Measurements from ENCODE around the gene TMEM255B. TPM values are rescaled to one million over a fixed set of nuclear protein-coding genes. Genes with fewer than 3 reads are reported as not detected.
"Not testable (repeated sequence)": the region's sequence is repeated elsewhere in the genome, so short reads cannot be mapped to it uniquely, and the experiment has no call there.

TMEM255B gene
- total and polyA plus RNA-seq, 5 donors from 2014 or later, result 0.02 to 1.3 (median 0.11) TPM; not detected in 1

GRCh38 chr13:113789931-113790330 lies 30.9 kb downstream of the TMEM255B start:
- not testable (repeated sequence) for H3K27ac Mint-ChIP-seq; DNase-seq; ATAC-seq (ENCODE audit: low read depth in 2 of 2); H3K9me3 Mint-ChIP-seq; H3K9me3 ChIP-seq (ENCODE audit: control insufficient read depth in 2 of 2, low read length in 2 of 2); H3K4me3 Mint-ChIP-seq; H3K36me3 Mint-ChIP-seq; H3K4me1 ChIP-seq (ENCODE audit: control insufficient read depth, insufficient read depth, low read length, poor library complexity, severe bottlenecking); H3K36me3 ChIP-seq (ENCODE audit: control insufficient read depth, insufficient read depth, low read length); H3K27me3 ChIP-seq (ENCODE audit: control insufficient read depth, insufficient read depth, low read length); H3K27ac ChIP-seq (ENCODE audit: insufficient read depth, low read length, poor library complexity, severe bottlenecking); H3K4me1 Mint-ChIP-seq; H3K4me3 ChIP-seq (ENCODE audit: low read depth, low read length)
- H3K27me3 Mint-ChIP-seq, result peaks cover 13% of the 10 kb centered on the region

- Histone ChIP-seq H3K36me3 (ENCODE audit: control insufficient read depth, insufficient read depth, low read length) (no peaks in the 10 kb centered on the region), H3K4me3 (ENCODE audit: low read depth, low read length) (no peak overlapping the region), H3K4me1 (ENCODE audit: control insufficient read depth, insufficient read depth, low read length, poor library complexity, severe bottlenecking) (no peaks in the 10 kb centered on the region), H3K27me3 (ENCODE audit: control insufficient read depth, insufficient read depth, low read length) (no peaks in the 10 kb centered on the region), H3K9me3 (ENCODE audit: control insufficient read depth in 2 of 2, low read length in 2 of 2) (no peaks in the 10 kb centered on the region), H3K27ac (ENCODE audit: insufficient read depth, low read length, poor library complexity, severe bottlenecking) (no peak overlapping the region)
- DNase-seq (no peak), ATAC-seq (ENCODE audit: low read depth in 2 of 2) (no peak)
- no peak overlapping the region for H3K27ac Mint-ChIP-seq
- H3K36me3 Mint-ChIP-seq, result no peaks in the 10 kb centered on the region
- H3K9me3 Mint-ChIP-seq, result peaks cover 0 to 2% (median 0%) of the 10 kb centered on the region in 7 donors
- H3K27me3 Mint-ChIP-seq, result peaks cover 10% of the 10 kb centered on the region
- no peaks in the 10 kb centered on the region for H3K4me1 Mint-ChIP-seq
- H3K4me3 Mint-ChIP-seq, result no peak overlapping the region
These were observed 32.2 kb downstream of the TMEM255B start for GRCh38 chr13:113791226-113791625.

GRCh38 chr13:113791761-113792160 lies 32.7 kb downstream of the TMEM255B start:
- no peak overlapping the region for H3K4me3 ChIP-seq (ENCODE audit: low read depth, low read length)
- H3K27me3 Mint-ChIP-seq, result peaks cover 10% of the 10 kb centered on the region
- no peak overlapping the region for H3K27ac ChIP-seq (ENCODE audit: insufficient read depth, low read length, poor library complexity, severe bottlenecking)
- DNase-seq (no peak), ATAC-seq (ENCODE audit: low read depth in 2 of 2) (no peak)
- no peaks in the 10 kb centered on the region for H3K4me1 Mint-ChIP-seq
- no peaks in the 10 kb centered on the region for H3K36me3 Mint-ChIP-seq
- H3K9me3 Mint-ChIP-seq, result peaks cover 0 to 2% (median 0%) of the 10 kb centered on the region in 7 donors
- H3K27ac Mint-ChIP-seq, result no peak overlapping the region
- H3K4me1 ChIP-seq (ENCODE audit: control insufficient read depth, insufficient read depth, low read length, poor library complexity, severe bottlenecking), result no peaks in the 10 kb centered on the region
- H3K4me3 Mint-ChIP-seq, result no peak overlapping the region
- no peaks in the 10 kb centered on the region for H3K9me3 ChIP-seq (ENCODE audit: control insufficient read depth in 2 of 2, low read length in 2 of 2)
- no peaks in the 10 kb centered on the region for H3K36me3 ChIP-seq (ENCODE audit: control insufficient read depth, insufficient read depth, low read length)
- no peaks in the 10 kb centered on the region for H3K27me3 ChIP-seq (ENCODE audit: control insufficient read depth, insufficient read depth, low read length)

GRCh38 chr13:113792236-113792770 lies 33.3 kb downstream of the TMEM255B start:
- no peaks in the 10 kb centered on the region for H3K9me3 ChIP-seq (ENCODE audit: control insufficient read depth in 2 of 2, low read length in 2 of 2)
- H3K4me1 Mint-ChIP-seq, result no peaks in the 10 kb centered on the region
- DNase-seq (no peak), ATAC-seq (ENCODE audit: low read depth in 2 of 2) (no peak)
- H3K36me3 ChIP-seq (ENCODE audit: control insufficient read depth, insufficient read depth, low read length), result no peaks in the 10 kb centered on the region
- H3K9me3 Mint-ChIP-seq, result peaks cover 0 to 2% (median 0%) of the 10 kb centered on the region in 7 donors
- no peak overlapping the region for H3K4me3 ChIP-seq (ENCODE audit: low read depth, low read length)
- no peak overlapping the region for H3K4me3 Mint-ChIP-seq
- no peaks in the 10 kb centered on the region for H3K36me3 Mint-ChIP-seq
- no peaks in the 10 kb centered on the region for H3K27me3 ChIP-seq (ENCODE audit: control insufficient read depth, insufficient read depth, low read length)
- no peak overlapping the region for H3K27ac Mint-ChIP-seq
- H3K27ac ChIP-seq (ENCODE audit: insufficient read depth, low read length, poor library complexity, severe bottlenecking), result no peak overlapping the region
- H3K27me3 Mint-ChIP-seq, result peaks cover 10% of the 10 kb centered on the region
- no peaks in the 10 kb centered on the region for H3K4me1 ChIP-seq (ENCODE audit: control insufficient read depth, insufficient read depth, low read length, poor library complexity, severe bottlenecking)

- ATAC-seq (ENCODE audit: low read depth in 2 of 2) (no peak), DNase-seq (no peak)
- Histone ChIP-seq H3K27me3 (ENCODE audit: control insufficient read depth, insufficient read depth, low read length) (no peaks in the 10 kb centered on the region), H3K4me3 (ENCODE audit: low read depth, low read length) (no peak overlapping the region), H3K36me3 (ENCODE audit: control insufficient read depth, insufficient read depth, low read length) (no peaks in the 10 kb centered on the region), H3K27ac (ENCODE audit: insufficient read depth, low read length, poor library complexity, severe bottlenecking) (no peak overlapping the region), H3K9me3 (ENCODE audit: control insufficient read depth in 2 of 2, low read length in 2 of 2) (no peaks in the 10 kb centered on the region), H3K4me1 (ENCODE audit: control insufficient read depth, insufficient read depth, low read length, poor library complexity, severe bottlenecking) (no peaks in the 10 kb centered on the region)
- no peaks in the 10 kb centered on the region for H3K4me1 Mint-ChIP-seq
- peaks cover 0 to 2% (median 0%) of the 10 kb centered on the region in 7 donors for H3K9me3 Mint-ChIP-seq
- no peak overlapping the region for H3K4me3 Mint-ChIP-seq
- H3K27ac Mint-ChIP-seq, result no peak overlapping the region
- H3K36me3 Mint-ChIP-seq, result no peaks in the 10 kb centered on the region
- peaks cover 10% of the 10 kb centered on the region for H3K27me3 Mint-ChIP-seq
These were observed 34.1 kb downstream of the TMEM255B start for GRCh38 chr13:113792886-113793717.

GRCh38 chr13:113793718-113794085 lies 34.7 kb downstream of the TMEM255B start:
- no peaks in the 10 kb centered on the region for H3K36me3 Mint-ChIP-seq
- ATAC-seq (ENCODE audit: low read depth in 2 of 2) (no peak), DNase-seq (no peak)
- H3K27me3 Mint-ChIP-seq, result peaks cover 10% of the 10 kb centered on the region
- no peak overlapping the region for H3K27ac Mint-ChIP-seq
- H3K4me1 ChIP-seq (ENCODE audit: control insufficient read depth, insufficient read depth, low read length, poor library complexity, severe bottlenecking), result no peaks in the 10 kb centered on the region
- no peak overlapping the region for H3K4me3 ChIP-seq (ENCODE audit: low read depth, low read length)
- H3K9me3 Mint-ChIP-seq, result peaks cover 0 to 2% (median 0%) of the 10 kb centered on the region in 7 donors
- no peaks in the 10 kb centered on the region for H3K27me3 ChIP-seq (ENCODE audit: control insufficient read depth, insufficient read depth, low read length)
- no peaks in the 10 kb centered on the region for H3K4me1 Mint-ChIP-seq
- H3K9me3 ChIP-seq (ENCODE audit: control insufficient read depth in 2 of 2, low read length in 2 of 2), result no peaks in the 10 kb centered on the region
- no peak overlapping the region for H3K4me3 Mint-ChIP-seq
- no peak overlapping the region for H3K27ac ChIP-seq (ENCODE audit: insufficient read depth, low read length, poor library complexity, severe bottlenecking)
- H3K36me3 ChIP-seq (ENCODE audit: control insufficient read depth, insufficient read depth, low read length), result no peaks in the 10 kb centered on the region

- no peak for ATAC-seq (ENCODE audit: low read depth in 2 of 2)
- DNase-seq, result no peak
- no peak overlapping the region for H3K27ac Mint-ChIP-seq
These were observed 35.1 kb downstream of the TMEM255B start for GRCh38 chr13:113794086-113794485.

GRCh38 chr13:113794764-113795173 lies 35.7 kb downstream of the TMEM255B start:
- ATAC-seq (ENCODE audit: low read depth in 2 of 2) (no peak), DNase-seq (no peak)
- H3K4me1 ChIP-seq (ENCODE audit: control insufficient read depth, insufficient read depth, low read length, poor library complexity, severe bottlenecking), result no peaks in the 10 kb centered on the region
- H3K36me3 ChIP-seq (ENCODE audit: control insufficient read depth, insufficient read depth, low read length), result no peaks in the 10 kb centered on the region
- no peak overlapping the region for H3K4me3 Mint-ChIP-seq
- H3K9me3 Mint-ChIP-seq, result peaks cover 0 to 3% (median 0%) of the 10 kb centered on the region in 7 donors
- no peaks in the 10 kb centered on the region for H3K9me3 ChIP-seq (ENCODE audit: control insufficient read depth in 2 of 2, low read length in 2 of 2)
- H3K27me3 Mint-ChIP-seq, result peaks cover 6% of the 10 kb centered on the region
- H3K27ac Mint-ChIP-seq, result no peak overlapping the region
- no peaks in the 10 kb centered on the region for H3K36me3 Mint-ChIP-seq
- no peak overlapping the region for H3K4me3 ChIP-seq (ENCODE audit: low read depth, low read length)
- no peaks in the 10 kb centered on the region for H3K27me3 ChIP-seq (ENCODE audit: control insufficient read depth, insufficient read depth, low read length)
- no peak overlapping the region for H3K27ac ChIP-seq (ENCODE audit: insufficient read depth, low read length, poor library complexity, severe bottlenecking)
- no peaks in the 10 kb centered on the region for H3K4me1 Mint-ChIP-seq

More at GRCh38 chr13:113794086-113794485, 35.1 kb downstream of the TMEM255B start:
- Histone ChIP-seq H3K27me3 (ENCODE audit: control insufficient read depth, insufficient read depth, low read length) (no peaks in the 10 kb centered on the region), H3K4me1 (ENCODE audit: control insufficient read depth, insufficient read depth, low read length, poor library complexity, severe bottlenecking) (no peaks in the 10 kb centered on the region), H3K36me3 (ENCODE audit: control insufficient read depth, insufficient read depth, low read length) (no peaks in the 10 kb centered on the region), H3K9me3 (ENCODE audit: control insufficient read depth in 2 of 2, low read length in 2 of 2) (no peaks in the 10 kb centered on the region), H3K27ac (ENCODE audit: insufficient read depth, low read length, poor library complexity, severe bottlenecking) (no peak overlapping the region), H3K4me3 (ENCODE audit: low read depth, low read length) (no peak overlapping the region)
- Mint-ChIP-seq H3K36me3 (no peaks in the 10 kb centered on the region), H3K27me3 (peaks cover 8% of the 10 kb centered on the region), H3K4me1 (no peaks in the 10 kb centered on the region), H3K4me3 (no peak overlapping the region), H3K9me3 (peaks cover 0 to 3% (median 0%) of the 10 kb centered on the region in 7 donors)
